Stimulated activated effector memory CD8-positive, alpha-beta T cell treated with anti-CD3 and anti-CD28 coated beads, Interleukin-12 subunit alpha, Interleukin-12 subunit beta, amount 100 ng/mL, for 72 hours (primary cell): Measurements from ENCODE around the gene ENTPD7.
"Not testable (repeated sequence)": the region's sequence is repeated elsewhere in the genome, so short reads cannot be mapped to it uniquely, and the experiment has no call there.

Experiments used
- ATAC-seq: fragments of 150-1000 bp; cut with Tn5 transposase; 2 replicates; pipeline ENCODE4 v1.10.0; 2021
- DNase-seq, 2 donors: peaks; one replicate each; pipeline ENCODE4 v3.0.0; 2021 to 2022; ENCODE audit warnings: low spot score in 2 of 2
- H3K27ac Mint-ChIP-seq: one replicate; pipeline ENCODE4 v1.8.0; 2022; ENCODE audit warnings: mild to moderate bottlenecking, mixed read lengths
- H3K36me3 Mint-ChIP-seq: one replicate; pipeline ENCODE4 v1.8.0; 2022; ENCODE audit warnings: mild to moderate bottlenecking, mixed read lengths
- H3K4me1 Mint-ChIP-seq: one replicate; pipeline ENCODE4 v1.8.0; 2022; ENCODE audit warnings: mixed read lengths
- H3K4me3 Mint-ChIP-seq: one replicate; pipeline ENCODE4 v1.8.0; 2022; ENCODE audit warnings: mild to moderate bottlenecking, mixed read lengths
- H3K9me3 Mint-ChIP-seq: one replicate; pipeline ENCODE4 v1.8.0; 2022; ENCODE audit warnings: mixed read lengths

ENTPD7 gene

GRCh38 chr10:99659031-99659867 is at the start of gene ENTPD7:
Gene ENTPD7, plus strand, starts transcription at chr10:99659509. Its CDS starts 448 bp downstream, at chr10:99659957.
- Mint-ChIP-seq H3K4me1 (peaks cover 30% of the 10 kb centered on the region), H3K4me3 (peak within 1 kb of the TSS; percentile 85)
- peak; percentile 99 for ATAC-seq

GRCh38 chr10:99610221-99610620 is 49.1 kb upstream of the ENTPD7 start:
- Mint-ChIP-seq H3K9me3 (no peaks in the 10 kb centered on the region), H3K4me1 (peaks cover 24% of the 10 kb centered on the region), H3K27ac (no peak overlapping the region), H3K4me3 (no peak overlapping the region), H3K36me3 (peaks cover 49% of the 10 kb centered on the region)
- no peak for ATAC-seq
- no peak for DNase-seq

More at GRCh38 chr10:99659031-99659867, at the start of gene ENTPD7:
- no peaks in the 10 kb centered on the region for H3K9me3 Mint-ChIP-seq
- peak; percentile 85 to 94 for DNase-seq
- H3K27ac Mint-ChIP-seq: peak within 1 kb of the TSS; percentile 97
- peaks cover 20% of the 10 kb centered on the region for H3K36me3 Mint-ChIP-seq

GRCh38 chr10:99611326-99611725 is 48.0 kb upstream of the ENTPD7 start:
- no peak overlapping the region for H3K4me3 Mint-ChIP-seq
- DNase-seq: no peak
- no peak for ATAC-seq
- peaks cover 55% of the 10 kb centered on the region for H3K36me3 Mint-ChIP-seq
- H3K27ac Mint-ChIP-seq: peak overlapping the region; percentile 85
- H3K9me3 Mint-ChIP-seq: no peaks in the 10 kb centered on the region
- peaks cover 31% of the 10 kb centered on the region for H3K4me1 Mint-ChIP-seq

GRCh38 chr10:99612167-99612831 is 47.0 kb upstream of the ENTPD7 start:
- DNase-seq (peak; percentile 24 to 67), ATAC-seq (peak; percentile 22)
- Mint-ChIP-seq H3K4me3 (no peak overlapping the region), H3K36me3 (peaks cover 55% of the 10 kb centered on the region), H3K9me3 (no peaks in the 10 kb centered on the region), H3K27ac (peak overlapping the region; percentile 85), H3K4me1 (peaks cover 40% of the 10 kb centered on the region)

- DNase-seq (no peak), ATAC-seq (peak; percentile 5)
- H3K9me3 Mint-ChIP-seq: no peaks in the 10 kb centered on the region
- peak overlapping the region; percentile 15 for H3K4me3 Mint-ChIP-seq
- peaks cover 61% of the 10 kb centered on the region for H3K4me1 Mint-ChIP-seq
- H3K27ac Mint-ChIP-seq: peak overlapping the region; percentile 74
- peaks cover 56% of the 10 kb centered on the region for H3K36me3 Mint-ChIP-seq
Measured at GRCh38 chr10:99615426-99615825, 43.9 kb upstream of the ENTPD7 start.

GRCh38 chr10:99617696-99618095 is 41.6 kb upstream of the ENTPD7 start:
- Mint-ChIP-seq H3K9me3 (no peaks in the 10 kb centered on the region), H3K4me3 (peak overlapping the region; percentile 69), H3K4me1 (peaks cover 63% of the 10 kb centered on the region), H3K27ac (no peak overlapping the region), H3K36me3 (peaks cover 50% of the 10 kb centered on the region)
- DNase-seq (no peak), ATAC-seq (no peak)

GRCh38 chr10:99619090-99619800 is 40.1 kb upstream of the ENTPD7 start:
- no peak for ATAC-seq
- H3K36me3 Mint-ChIP-seq: peaks cover 42% of the 10 kb centered on the region
- H3K4me3 Mint-ChIP-seq: peak overlapping the region; percentile 69
- no peaks in the 10 kb centered on the region for H3K9me3 Mint-ChIP-seq
- peak overlapping the region; percentile 59 for H3K27ac Mint-ChIP-seq
- peaks cover 61% of the 10 kb centered on the region for H3K4me1 Mint-ChIP-seq
- no peak for DNase-seq

GRCh38 chr10:99619851-99620710 is 39.2 kb upstream of the ENTPD7 start, which contains the start of gene SLC25A28:
Gene SLC25A28, minus strand, starts transcription at chr10:99620439. Its CDS starts 104 bp downstream, at chr10:99620335.
- Mint-ChIP-seq H3K4me1 (peaks cover 62% of the 10 kb centered on the region), H3K36me3 (peaks cover 35% of the 10 kb centered on the region), H3K27ac (peak within 1 kb of the TSS; percentile 96), H3K9me3 (no peaks in the 10 kb centered on the region), H3K4me3 (peak within 1 kb of the TSS; percentile 69)
- ATAC-seq: peak; percentile 87
- peak; percentile 74 to 78 for DNase-seq

GRCh38 chr10:99620711-99621453 is 38.4 kb upstream of the ENTPD7 start:
- H3K36me3 Mint-ChIP-seq: peaks cover 28% of the 10 kb centered on the region
- no peaks in the 10 kb centered on the region for H3K9me3 Mint-ChIP-seq
- H3K27ac Mint-ChIP-seq: peak overlapping the region; percentile 96
- H3K4me1 Mint-ChIP-seq: peaks cover 54% of the 10 kb centered on the region
- DNase-seq: peak; percentile 72 to 94
- peak; percentile 91 for ATAC-seq
- peak overlapping the region; percentile 69 for H3K4me3 Mint-ChIP-seq

- no peak for ATAC-seq
- H3K27ac Mint-ChIP-seq: peak overlapping the region; percentile 96
- peaks cover 51% of the 10 kb centered on the region for H3K4me1 Mint-ChIP-seq
- H3K4me3 Mint-ChIP-seq: peak overlapping the region; percentile 69
- H3K9me3 Mint-ChIP-seq: no peaks in the 10 kb centered on the region
- peaks cover 28% of the 10 kb centered on the region for H3K36me3 Mint-ChIP-seq
- DNase-seq: no peak
Measured at GRCh38 chr10:99621454-99622251, 37.7 kb upstream of the ENTPD7 start.

GRCh38 chr10:99623919-99624318 is 35.4 kb upstream of the ENTPD7 start:
- Mint-ChIP-seq H3K27ac (no peak overlapping the region), H3K4me3 (no peak overlapping the region), H3K4me1 (peaks cover 28% of the 10 kb centered on the region), H3K9me3 (no peaks in the 10 kb centered on the region), H3K36me3 (peaks cover 22% of the 10 kb centered on the region)
- ATAC-seq (no peak), DNase-seq (no peak)

- Mint-ChIP-seq H3K36me3 (peaks cover 22% of the 10 kb centered on the region), H3K4me1 (peaks cover 23% of the 10 kb centered on the region)
- not testable (repeated sequence) for ATAC-seq, DNase-seq, H3K27ac Mint-ChIP-seq, H3K4me3 Mint-ChIP-seq, H3K9me3 Mint-ChIP-seq
Measured at GRCh38 chr10:99625124-99625523, 34.2 kb upstream of the ENTPD7 start.

- Mint-ChIP-seq H3K4me3 (no peak overlapping the region), H3K4me1 (peaks cover 3% of the 10 kb centered on the region), H3K27ac (no peak overlapping the region), H3K9me3 (no peaks in the 10 kb centered on the region), H3K36me3 (no peaks in the 10 kb centered on the region)
- ATAC-seq (no peak), DNase-seq (no peak)
Measured at GRCh38 chr10:99628923-99629624, 30.2 kb upstream of the ENTPD7 start.
